Hematopoietic multipotent progenitor cell treated with erythropoietin and hydrocortisone succinate and interleukin-3 and kit ligand, for 4 days (in vitro differentiated cells): ENCODE data around the gene REC114.
"Not testable (repeated sequence)": the region's sequence is repeated elsewhere in the genome, so short reads cannot be mapped to it uniquely, and the experiment has no call there.

ENCODE experiments used
- DNase-seq: peaks from one replicate; pipeline ENCODE4 v3.0.0-alpha.2; 2015

REC114 gene, protein sequence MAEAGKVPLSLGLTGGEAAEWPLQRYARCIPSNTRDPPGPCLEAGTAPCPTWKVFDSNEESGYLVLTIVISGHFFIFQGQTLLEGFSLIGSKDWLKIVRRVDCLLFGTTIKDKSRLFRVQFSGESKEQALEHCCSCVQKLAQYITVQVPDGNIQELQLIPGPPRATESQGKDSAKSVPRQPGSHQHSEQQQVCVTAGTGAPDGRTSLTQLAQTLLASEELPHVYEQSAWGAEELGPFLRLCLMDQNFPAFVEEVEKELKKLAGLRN

DNA sequence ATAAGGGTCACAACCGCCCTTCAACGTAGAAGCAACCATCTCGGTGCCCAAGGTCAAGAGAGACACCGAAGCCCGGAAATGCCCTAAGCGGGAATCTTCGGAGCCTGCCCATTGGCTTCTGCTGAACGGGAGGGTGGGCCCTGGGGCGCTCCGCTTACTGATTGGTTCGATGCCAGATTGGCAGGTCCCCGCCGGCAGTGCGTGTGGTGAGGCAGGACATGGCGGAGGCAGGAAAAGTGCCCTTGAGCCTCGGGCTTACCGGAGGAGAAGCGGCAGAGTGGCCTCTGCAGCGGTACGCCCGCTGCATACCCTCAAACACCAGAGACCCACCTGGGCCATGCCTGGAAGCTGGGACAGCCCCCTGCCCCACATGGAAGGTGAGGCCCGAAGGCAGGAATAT lies at the start of gene REC114:
Gene REC114, plus strand, starts transcription at position 197 of the 400 bp plus-strand sequence. Its CDS starts 22 bp downstream, at position 219.
- DNase-seq: no peak

DNA sequence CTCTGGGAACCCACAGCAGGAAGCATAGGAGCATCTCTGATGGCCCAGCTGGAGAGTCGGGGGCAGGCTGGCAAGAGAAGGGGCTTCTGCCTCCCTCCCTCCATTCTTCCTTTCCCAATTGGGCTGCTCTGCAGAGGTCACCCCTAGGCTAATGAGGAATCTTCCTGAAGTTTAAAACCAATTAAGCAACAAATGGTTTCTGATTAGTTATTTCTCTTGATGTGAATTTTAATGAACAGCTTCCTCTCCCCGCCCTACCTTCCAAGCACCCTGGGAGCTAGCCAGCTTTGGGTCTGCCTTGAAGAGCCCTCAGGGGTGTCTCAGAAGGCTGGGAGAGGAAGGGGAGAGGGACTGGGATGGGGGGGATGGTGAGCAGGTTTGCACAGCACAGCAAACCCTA lies 49.6 kb upstream of the REC114 start:
- DNase-seq: no peak

DNA sequence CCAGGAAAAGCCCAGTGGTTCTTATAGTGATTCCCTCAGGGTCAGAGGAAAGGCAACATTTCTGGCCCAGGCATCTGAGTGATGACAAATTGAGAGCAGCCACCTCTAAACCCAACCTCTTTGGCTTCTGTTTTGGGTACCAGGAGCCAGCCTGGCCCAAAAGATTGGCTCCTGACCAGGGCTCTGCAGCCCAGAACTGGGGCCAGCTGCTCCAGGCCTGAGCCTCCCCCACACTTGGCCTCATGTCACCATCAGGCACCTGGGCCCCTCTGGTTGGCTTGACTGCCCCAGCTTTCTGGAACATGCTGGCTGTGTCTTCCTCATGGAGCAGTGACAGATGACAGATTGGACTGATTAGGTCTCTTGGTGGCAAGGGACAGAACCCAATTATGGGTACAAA lies 48.2 kb upstream of the REC114 start:
- no peak for DNase-seq

DNA sequence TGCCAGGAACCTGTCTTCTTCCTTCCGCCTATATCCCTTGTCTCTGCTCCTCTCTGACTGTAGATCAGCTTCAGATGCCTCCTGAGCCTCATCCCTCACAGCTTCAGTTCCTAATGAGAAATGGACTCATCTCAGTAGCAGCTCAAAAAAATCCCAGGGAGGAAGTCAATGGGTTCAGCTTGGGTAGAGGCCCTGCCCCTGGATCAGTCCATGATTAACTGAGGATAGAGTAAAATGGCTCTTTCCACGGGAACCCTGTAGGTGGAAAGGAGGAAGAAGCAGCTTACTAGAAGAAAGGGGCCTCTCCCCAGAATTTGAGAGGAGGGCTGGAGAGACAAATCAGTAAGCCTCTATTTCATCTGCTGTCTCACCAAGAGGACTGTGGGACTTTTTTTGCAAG lies 47.3 kb upstream of the REC114 start:
- no peak for DNase-seq

DNA sequence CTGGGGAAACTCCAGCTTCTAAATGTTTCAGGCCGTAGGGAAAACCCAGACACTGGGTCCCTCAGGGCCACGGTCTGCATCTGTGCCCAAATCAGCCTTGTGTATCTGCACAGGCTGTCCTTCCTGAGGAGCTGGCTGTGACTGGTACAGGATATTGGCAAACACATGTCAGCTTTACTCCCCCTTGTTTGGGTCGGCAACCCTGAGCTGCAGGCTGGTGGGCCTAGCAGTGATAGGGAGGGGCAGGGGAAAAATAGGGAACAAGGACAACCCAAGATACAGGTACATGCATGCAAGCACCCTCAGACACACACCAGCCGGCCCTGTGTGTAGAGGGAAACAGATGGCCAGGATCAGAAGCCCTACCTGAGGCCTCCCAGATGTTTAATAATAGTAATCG lies 45.5 kb upstream of the REC114 start:
- DNase-seq: no peak

DNA sequence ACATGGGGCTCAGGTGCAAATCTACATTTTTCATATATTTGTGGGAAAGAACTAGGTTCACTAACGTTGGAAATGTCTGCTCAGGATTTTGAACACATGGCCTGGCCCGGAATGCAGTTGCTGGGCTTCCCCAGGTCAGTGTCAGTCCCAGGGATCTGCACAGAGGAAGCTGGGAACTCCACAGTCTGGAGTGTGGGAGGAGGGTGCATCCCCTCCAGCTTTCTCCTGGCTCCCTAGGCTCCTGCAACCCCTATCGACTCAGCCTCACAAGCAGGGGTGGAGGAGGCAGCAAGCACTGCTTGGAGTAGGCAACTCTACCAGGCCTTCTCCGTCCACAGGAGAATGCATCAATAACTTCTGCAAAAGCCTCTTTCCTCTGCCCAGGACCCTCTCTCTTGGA lies 44.1 kb upstream of the REC114 start:
- no peak for DNase-seq

DNA sequence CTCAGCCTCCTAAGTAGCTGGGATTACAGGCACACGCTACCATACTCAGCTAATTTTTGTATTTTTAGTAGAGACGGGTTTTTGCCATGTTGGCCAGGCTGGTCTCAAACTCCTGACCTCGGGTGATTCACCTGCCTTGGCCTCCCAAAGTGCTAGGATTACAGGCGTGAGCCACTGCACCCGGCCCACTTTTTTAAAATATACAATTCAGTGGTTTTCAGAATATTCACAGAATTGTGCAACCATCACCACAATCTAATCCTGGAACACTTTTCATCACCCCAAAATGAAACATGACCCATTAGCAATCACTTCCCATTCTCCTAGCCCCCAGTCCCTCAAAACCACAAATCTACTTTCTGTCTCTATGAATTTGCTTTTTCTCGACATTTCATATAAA lies 42.7 kb upstream of the REC114 start:
- DNase-seq: not testable (repeated sequence)

DNA sequence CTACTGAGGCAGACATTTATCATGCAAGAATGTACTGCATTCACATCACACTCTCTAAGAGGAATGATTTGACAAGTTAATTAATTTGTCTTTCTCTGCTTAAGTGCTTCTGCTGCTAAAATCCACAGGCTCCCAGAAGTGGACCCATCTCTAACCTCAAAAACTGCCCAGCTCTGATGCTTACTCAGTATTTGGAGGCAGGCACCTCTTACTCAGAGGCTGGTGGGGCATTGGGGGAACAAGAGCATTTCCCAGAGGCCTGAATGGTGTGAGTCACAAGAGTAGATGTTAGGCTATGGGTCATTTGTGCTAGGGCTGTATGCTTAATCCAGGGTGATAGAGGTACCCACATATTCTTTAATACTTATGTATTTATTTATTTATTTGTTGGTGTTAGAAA lies 39.8 kb upstream of the REC114 start:
- DNase-seq: no peak

DNA sequence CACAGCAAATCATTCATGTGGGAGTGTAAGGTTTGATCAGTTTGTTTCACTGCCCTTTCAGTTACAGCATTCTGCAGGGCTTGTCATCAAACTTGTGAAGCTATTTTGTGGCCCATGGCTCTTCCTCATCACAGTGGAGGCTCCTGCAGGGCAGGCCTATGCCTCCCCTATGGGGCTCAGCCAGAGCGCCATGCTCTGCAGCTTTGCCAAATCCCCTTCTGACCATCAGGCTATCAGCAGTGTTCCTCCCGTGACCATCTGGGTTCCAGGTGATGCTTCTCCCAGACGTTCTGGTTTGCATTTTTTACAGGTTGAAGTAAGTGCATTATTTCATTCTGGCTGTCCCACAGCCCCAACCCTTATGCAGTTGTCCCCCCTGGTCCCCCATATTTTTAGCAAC lies 28.1 kb upstream of the REC114 start:
- DNase-seq: no peak

DNA sequence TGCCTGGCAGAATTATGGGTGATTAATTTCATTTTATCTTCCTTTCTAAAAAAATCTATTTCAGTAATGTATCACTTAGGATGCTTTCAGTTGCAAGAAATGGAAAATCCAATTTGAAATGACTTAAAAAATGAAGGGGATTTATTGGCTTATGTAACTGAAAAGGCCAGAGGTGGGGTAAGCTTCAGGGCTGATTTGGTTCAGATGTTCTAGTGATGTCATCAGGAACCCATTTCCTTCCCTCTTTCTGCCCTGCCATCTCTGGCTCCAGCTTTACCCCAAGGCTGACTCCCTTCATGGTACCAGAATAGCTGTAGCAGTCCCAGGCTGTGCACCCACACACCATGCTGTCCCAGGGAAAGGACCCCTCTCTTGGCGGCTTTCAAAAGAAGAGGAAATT lies 18.5 kb upstream of the REC114 start:
- peak; percentile 3 for DNase-seq

DNA sequence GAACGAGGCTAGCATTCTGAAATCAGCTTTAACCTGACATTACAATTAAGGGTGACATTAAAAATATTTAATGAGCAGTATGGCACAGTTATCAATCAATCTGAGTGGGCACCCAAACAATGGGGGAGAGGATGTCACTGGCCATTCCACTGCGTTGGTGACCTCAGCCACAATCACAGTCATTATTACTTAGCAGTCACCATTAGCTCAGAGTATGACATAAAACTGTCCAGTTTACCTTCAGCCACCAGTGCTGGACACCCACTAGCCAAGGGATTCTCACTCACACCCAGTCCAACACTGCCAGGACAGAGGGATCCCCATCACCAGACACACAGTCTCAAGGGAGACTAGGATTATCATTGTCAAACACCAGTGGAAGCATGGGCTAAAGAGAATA lies 17.5 kb upstream of the REC114 start:
- DNase-seq: no peak

DNA sequence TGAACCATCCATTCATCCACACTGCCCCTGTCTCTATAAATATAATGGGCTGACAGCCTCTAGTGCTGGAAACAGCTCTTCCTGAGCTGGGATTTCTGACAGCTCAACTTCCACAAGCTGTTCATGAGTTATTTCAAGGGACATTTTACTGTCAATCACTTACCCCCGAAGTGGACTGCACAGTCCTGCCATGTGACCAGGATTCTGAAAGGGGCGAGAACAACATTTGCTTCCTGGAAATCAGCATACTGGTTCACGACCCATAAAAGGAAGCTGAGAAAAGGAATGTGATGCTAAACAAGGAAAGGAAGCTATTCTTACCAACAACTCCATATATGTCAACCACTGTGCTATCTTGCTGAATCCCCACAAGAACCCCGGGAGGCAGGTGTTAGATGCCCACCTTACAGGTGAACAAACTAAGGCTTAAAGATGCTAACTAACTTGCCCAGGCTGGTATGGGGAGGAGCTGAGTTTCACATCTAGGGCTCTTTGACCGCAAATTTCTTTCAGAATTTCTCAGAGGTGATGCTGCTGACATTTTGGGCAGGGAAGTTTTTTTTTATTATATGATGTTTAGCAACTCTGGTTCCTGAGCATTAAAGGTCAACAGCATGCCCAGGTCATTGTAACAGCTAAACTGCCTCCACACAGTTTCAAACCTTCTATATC lies 16.5 kb upstream of the REC114 start:
- no peak for DNase-seq

DNA sequence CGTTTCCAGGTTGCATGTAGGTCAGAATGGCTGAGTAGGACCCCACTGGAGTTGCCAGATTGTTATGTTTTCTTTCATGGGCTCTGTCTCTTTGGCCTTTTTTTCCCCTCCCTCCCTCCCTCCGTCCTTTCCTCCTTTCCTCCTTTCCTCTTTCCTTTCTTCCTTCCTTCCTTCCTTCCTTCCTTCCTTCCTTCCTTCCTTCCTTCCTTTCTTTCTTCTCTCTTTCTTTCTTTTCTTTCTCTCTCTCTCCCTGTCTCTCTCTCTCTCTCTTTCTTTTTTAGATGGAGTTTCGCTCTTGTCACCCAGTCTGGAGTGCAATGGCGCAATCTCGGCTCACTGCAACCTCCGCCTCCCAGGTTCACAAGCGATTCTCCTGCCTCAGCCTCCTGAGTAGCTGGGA lies 11.6 kb upstream of the REC114 start:
- DNase-seq: not testable (repeated sequence)

DNA sequence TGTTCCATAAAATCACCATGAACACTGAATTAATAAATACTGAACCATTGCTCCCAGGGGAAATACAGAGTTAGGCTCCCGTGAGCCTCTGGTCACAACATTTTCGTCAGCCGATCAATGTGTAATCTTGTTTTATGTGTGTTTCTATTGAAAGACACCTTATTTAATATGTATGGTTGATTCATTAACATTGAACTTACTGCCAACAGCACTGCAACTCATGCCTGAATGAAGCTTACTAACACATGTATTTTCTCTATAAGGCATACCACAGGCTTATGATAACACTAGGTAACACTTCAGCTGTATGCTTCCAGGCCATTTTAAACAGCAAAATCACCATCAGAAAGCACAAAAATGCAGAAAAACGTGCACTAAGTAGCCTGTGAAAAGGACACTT lies 9.1 kb upstream of the REC114 start:
- DNase-seq: no peak

DNA sequence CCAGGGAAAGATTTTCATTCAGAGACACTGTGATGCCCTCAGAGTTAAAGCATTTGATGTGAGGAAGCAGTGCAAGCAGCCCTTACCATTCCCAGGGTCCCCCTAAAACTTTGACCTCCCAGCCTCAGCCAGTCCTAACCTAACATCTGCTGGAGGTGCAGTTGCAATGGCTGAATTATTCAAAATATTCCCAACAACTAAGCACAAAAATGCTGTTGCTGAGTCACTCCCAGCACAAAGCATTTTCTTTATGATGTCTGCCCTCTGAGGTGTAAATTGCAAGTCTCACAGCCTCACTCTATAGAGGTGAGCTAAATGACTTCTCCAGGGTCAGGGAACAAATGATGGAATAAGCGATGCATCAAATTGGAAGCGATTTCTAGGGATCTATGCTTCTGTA lies 6.4 kb upstream of the REC114 start:
- DNase-seq: no peak

DNA sequence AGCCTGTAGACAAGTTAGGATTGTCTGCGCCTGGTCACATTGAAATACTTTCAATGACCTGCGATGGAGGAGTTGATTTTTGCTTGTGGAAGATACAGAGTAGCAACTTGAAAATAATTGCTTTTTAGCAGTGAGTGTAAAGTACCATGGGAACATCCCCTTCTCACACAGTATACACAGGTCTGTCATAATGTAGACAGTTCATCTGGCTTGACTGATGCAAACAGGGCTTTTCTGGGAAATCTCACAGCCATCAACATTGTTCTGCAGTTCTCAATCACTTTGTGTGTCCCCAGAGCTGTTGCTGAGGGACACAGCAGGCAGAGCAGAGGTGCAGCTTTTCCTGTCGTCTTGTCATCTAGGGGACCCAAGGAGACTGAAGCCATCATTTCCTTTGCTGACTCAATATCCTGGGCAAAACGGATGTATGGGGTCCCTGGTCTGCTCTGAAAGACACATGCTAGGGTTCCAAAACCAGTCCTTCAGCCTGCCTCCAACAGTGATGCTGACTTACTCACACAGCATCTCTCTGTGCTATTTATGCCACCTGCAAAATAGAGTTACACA lies 5.3 kb upstream of the REC114 start:
- no peak for DNase-seq

DNA sequence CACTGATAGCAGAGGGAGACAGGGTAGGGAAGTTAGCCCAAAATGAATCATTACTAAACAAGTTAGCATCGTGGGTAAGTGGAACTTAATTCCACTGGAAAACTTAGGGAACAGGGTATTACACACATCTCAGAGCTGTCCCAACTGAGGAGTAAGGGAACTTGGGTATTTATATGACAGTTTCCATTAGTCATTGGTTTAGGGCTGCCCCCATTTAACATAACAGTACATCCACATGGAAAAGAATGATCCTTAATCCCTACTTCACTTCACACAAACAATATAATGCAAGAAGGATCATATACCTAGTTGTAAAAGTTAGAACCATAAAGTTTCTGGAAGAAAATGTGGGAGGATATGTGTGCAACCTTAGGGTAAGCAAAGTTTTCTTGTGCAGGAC lies 4.3 kb upstream of the REC114 start:
- no peak for DNase-seq

DNA sequence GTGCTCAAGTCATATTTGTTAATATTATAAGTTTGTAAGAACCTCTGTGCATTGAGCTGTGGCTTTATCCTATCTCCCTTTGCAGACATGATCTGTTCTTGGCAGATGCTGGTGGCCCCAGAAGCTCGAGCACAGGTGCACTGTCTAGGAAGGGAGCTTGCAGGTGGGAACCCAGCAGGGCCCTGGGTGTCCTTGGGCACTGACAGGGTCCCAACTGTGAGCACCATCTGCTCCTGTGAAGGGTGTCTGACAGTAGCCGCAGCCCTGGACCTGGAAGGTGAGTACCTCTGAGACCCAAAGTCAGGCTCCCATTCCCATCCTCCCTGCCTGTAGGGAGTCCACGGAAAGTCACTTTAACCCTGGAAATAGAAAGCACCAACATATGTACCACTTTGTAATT lies 2.4 kb upstream of the REC114 start:
- no peak for DNase-seq

DNA sequence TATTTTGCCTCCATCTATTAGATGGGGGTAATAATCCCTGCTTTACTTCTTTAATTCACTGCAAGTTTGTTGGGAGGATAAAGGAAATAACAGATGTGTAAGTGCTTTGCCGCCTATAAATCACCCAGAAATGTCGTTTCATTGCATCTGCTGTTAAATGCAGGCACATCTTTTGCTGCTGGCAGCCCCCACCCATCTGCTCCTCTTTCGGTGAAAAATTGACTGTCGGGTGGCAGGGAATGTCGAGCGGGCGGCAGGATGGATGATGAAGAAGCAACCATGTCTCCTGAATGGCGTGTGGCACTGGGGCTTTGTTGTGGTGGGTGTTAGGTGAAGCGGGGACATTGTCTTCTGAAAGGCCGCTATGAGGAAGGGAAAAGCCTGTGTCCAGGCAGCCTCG lies 543 bp upstream of the REC114 start:
- no peak for DNase-seq

DNA sequence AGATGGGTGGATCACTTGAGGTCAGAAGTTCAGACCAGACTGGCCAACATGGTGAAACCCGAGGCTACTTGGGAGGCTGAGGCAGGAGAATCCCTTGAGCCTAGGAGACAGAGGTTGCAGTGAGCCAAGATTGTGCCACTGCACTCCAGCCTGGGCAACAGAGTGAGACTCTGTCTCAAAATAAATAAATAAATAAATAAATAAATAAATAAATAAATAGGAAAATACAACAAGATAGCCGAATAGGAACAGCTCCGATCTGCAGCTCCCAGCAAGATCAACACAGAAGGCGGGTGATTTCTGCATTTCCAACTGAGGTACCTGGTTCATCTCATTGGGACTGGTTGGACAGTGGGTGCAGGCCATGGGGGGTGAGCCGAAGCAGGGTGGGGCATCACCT lies 4.5 kb downstream of the REC114 start:
- DNase-seq: not testable (repeated sequence)

DNA sequence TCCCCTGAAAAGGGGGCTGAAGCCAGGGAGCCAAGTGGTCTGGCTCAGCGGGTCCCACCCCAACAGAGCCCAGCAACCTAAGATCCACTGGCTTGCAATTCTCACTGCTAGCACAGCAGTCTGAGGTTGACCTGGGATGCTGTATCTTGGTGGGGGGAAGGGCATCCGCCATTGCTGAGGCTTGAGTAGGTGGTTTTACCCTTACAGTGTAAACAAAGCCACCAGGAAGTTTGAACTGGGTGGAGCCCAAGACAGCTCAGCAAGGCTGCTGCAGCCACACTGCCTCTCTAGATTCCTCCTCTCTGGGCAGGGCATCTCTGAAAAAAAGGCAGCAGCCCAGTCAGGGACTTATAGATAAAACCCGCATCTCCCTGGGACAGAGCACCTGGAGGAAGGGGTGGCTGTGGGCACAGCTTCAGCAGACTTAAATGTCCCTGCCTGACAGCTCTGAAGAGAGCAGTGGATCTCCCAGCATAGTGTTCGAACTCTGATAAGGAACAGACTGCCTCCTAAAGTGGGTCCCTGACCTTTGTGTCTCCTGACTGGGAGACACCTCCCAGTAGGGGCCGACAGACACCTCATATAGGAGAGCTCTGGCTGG lies 5.3 kb downstream of the REC114 start:
- not testable (repeated sequence) for DNase-seq

DNA sequence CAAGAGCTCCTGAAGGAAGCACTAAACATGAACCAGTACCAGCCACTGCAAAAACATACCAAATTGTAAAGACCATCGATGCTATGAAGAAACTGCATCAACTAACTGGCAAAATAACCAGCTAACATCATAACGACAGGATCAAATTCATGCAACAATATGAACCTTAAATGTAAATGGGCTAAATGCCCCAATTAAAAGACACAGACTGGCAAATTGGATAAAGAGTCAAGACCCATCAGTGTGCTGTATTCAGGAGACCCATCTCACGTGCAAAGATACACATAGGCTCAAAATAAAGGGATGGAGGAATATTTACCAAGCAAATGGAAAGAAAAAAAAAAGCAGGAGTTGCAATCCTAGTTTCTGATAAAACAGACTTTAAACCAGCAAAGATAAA lies 7.0 kb downstream of the REC114 start:
- DNase-seq: not testable (repeated sequence)

DNA sequence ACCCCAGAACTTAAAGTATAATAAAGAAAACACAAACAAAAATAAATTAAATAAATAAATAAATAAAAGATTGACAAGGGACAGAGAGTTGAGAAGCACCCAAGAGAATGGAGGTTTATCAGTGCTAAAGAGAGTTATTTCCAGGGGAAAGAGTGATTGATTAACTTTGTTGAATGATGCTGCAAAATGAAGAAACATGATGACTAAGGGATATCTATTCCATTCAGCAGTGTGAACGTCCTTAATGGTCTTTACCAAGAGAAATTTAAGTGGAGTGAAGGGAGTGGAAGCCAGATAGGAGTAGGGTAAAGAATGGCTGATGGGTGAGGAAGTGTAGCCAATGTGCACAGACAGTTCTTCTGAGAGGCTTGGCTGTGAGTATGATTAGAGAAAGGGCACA lies 11.1 kb downstream of the REC114 start:
- DNase-seq: no peak

DNA sequence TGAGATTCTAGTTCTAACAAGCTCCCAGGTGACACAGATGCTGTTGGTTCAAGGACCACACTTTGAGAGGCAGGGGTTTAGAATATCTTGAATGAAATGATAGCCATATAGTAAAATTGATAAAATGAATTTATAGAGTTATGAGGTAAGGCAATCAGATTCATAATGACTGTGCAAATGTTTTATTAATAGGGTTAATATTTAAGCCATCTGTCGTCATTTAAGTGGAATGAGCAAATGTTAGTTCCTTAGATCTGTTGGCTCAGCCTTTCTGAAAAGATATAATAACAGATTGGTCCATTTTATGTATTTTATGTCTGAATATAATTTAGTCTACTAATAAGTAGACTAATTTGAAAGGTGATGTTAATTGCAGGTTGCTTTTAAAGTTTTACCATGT lies 12.9 kb downstream of the REC114 start:
- no peak for DNase-seq
